GDM1 (cell line): ENCODE data around the gene HIF1A.
A peak's percentile ranks its signal among the peaks of the same experiment; 100 is the strongest.
"Not testable (repeated sequence)": the region's sequence is repeated elsewhere in the genome, so short reads cannot be mapped to it uniquely, and the experiment has no call there.

Experiments
- DNase-seq: peaks from one replicate; lab custom pipeline; 2025; lab: John Stamatoyannopoulos, UW

HIF1A gene

GRCh38 chr14:61673305-61673704 is 22.0 kb upstream of the HIF1A start:
- no peak for DNase-seq

GRCh38 chr14:61675291-61675690 is 20.0 kb upstream of the HIF1A start:
- DNase-seq: no peak

DNA sequence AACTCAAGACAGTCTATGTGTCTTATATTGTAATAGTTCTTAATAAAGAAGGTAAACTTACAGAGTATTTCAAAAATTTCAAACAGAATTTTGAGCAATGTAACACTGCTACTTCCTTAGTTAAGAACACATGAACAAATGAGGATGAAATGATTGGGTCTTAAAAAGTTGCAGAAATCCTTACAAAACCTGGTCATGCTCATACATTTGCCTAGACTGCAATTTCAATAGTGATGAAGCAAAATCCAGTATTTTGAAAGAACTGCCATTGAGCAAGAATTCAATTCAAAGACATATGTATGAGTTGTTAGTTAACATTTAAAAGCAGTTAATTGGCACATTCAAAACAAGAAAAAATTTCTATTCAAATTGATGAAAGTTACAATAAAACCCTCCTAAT is 17.8 kb upstream of the HIF1A start:
- DNase-seq: no peak

DNA sequence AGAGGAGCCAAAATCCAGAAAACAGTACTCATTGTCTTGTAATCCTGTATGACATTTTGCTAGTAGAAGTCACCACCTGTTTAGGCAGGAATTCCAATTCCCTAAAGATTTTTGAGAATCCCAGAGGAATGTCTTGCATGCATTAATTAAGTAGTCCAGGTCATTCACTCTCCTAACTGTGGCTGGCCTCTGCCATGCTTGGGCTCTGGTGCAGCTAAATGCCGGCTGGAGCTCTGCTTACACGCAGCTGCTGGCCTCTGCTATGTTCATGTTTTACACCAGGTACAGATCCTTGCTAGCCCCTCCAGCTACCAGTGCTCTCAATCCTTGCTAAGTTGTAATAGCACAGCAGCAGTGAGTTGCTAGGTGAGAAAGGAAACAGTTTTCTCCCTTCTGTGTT is 16.3 kb upstream of the HIF1A start:
- no peak for DNase-seq

GRCh38 chr14:61681413-61681812 is 13.9 kb upstream of the HIF1A start:
- DNase-seq: no peak

GRCh38 chr14:61683108-61683507 is 12.2 kb upstream of the HIF1A start:
- no peak for DNase-seq

DNA sequence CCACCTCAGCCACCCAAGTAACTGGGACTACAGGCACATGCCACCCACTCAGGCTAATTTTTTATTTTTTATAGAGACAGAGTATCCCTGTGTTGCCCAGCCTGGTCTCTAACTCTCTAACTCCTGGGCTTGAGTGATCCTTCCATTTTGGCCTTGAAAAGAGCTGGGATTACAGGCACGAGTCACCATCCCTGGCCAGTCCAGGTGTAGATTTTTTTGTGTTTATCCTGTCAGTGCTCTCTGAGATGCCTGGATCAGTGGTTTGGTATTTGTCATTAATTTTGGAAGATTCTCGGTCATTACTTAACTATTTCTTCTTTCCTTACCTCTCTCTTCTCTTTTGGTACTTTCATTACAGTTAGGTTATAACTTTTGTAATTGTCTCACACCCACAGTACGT is 5.3 kb upstream of the HIF1A start:
- no peak for DNase-seq

GRCh38 chr14:61690982-61691381 is 4.3 kb upstream of the HIF1A start:
- DNase-seq: no peak

DNA sequence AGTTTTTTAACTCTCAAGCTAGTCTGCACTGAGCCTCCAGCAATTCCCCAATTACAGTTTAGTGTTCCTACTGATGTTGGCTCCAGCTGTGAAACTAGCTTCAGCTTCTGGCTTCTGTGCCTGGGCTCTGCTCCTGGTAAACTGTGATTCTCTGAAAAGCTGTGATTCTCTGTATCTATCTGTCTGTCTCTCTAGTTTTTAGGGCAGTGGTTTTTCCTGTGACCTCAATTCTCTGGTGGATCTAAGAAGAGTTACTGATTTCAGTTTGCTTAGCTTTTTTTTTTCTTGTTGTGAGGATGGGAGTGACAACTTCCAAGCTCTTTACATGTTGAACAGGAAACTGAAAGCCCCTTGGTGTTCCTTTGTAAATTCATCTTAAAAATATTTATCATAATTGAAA is 3.8 kb upstream of the HIF1A start:
- DNase-seq: no peak

GRCh38 chr14:61694039-61694438 is 1.3 kb upstream of the HIF1A start:
- no peak for DNase-seq

GRCh38 chr14:61695695-61696527 is 598 bp downstream of the HIF1A start:
- DNase-seq: no peak

- no peak for DNase-seq
These were observed 1.5 kb downstream of the HIF1A start for GRCh38 chr14:61696753-61697318.

DNA sequence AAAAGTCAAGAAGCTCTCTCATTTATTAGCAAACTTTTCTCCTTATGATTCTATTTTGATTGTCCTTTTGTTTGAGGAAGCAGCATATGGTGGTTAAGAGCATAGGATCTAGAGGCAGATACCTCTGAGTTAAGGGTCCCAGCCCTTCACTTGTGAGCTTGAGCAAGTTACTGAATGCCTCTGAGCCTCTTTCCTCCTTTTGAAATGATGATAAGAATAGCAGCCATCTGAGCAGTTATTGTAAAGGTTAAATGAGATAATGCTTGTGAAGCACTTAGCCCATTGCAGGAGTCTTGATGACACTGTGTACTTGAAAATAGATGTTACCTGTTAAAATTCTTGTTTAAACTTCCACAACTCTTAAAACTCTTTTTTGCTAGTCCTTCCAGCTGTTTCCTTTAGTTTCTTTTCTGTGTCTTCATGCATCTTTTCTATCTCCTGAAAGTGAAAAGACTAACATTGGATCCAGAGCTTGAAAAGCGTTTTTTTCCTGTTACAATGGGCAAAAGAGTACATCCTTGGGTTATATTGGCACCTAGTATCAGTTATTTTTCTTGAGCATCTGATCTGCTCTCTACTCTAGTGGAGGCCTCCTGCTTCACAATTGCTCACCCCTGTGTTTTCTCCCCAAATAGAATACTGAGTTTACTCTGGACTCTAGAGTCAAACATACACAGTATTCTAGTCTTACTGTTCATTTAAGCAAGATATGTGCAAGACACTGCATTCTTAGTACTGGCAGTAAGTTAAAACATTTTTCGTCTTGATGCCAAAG is 3.1 kb downstream of the HIF1A start:
- DNase-seq: peak; percentile 4

DNA sequence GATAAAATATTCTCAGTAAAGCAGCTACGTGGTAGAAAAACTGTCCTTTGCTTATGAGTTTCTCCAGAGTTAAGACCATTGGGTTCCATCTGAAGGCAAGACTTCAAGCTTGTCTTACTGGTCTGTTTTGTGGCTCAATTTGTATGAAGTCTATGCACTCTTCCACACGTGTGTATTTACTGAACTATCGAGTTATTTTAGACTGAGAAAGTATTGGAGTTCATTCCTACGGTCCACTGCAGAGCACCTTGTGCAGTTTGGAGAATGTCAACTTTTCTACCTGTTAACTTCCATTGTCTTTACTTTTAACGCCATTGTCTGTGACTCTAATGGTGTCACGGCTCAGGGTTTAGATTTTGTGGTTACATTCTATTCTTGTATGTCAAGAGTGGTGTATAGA is 3.7 kb downstream of the HIF1A start:
- no peak for DNase-seq

- no peak for DNase-seq
These were observed 5.0 kb downstream of the HIF1A start for GRCh38 chr14:61700104-61700886.

- no peak for DNase-seq
These were observed 6.6 kb downstream of the HIF1A start for GRCh38 chr14:61701946-61702345.

DNA sequence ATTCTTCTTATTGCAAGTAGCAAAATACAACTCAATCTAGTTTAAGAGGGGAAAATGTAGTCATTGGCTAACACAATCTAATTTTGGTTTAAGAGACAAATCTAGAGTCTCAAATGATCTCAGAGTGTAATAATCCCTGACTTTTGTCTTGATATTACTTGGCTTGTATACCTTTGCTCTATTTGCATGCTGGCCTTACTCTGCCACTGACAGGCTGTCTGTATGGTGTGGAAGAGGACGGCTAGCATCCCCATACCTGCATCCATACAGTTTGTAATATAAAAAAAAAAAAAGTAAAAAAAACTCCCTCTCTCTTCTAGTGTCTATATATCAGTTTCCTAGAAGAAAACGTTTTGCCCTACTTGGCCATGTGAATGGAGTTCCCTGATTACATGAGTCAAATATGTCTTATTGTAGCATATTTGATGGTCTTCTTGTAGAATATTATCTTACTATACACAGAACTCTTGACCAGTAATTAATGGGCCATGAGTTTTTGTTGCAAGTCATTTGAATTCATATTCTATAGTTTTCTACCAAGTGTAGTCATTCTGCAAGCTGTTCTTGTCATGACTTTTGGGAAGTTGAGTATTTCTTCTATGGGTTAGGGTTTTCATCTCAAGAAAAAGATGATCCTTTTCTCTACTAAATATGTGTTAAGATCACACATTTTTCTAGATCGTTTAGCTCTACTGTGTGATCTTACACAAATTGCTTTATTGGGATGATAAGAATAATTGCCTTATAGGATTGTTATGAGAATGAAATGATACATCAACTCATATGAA is 8.2 kb downstream of the HIF1A start:
- DNase-seq: no peak

DNA sequence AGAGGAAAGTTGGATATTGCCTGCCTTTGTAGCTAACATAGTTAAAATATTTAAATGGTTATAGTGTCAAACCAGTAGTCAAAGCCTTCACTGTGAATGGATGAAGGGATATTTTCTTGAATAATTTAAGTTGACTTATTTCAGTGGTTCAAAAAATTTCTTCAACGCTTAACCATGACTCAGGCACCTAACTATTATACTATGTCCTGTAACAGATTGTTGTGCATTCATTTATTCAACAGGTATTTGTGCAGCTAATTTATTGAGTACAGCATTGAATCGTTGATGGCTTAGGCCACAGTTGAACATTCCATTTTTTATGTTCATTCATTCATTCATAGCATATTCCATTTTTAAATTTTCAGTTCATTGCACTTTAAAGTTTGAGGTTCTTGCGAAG is 9.2 kb downstream of the HIF1A start:
- DNase-seq: no peak

GRCh38 chr14:61705017-61705416 is 9.7 kb downstream of the HIF1A start:
- DNase-seq: no peak

- DNase-seq: no peak
These were observed 10.9 kb downstream of the HIF1A start for GRCh38 chr14:61706096-61706690.

DNA sequence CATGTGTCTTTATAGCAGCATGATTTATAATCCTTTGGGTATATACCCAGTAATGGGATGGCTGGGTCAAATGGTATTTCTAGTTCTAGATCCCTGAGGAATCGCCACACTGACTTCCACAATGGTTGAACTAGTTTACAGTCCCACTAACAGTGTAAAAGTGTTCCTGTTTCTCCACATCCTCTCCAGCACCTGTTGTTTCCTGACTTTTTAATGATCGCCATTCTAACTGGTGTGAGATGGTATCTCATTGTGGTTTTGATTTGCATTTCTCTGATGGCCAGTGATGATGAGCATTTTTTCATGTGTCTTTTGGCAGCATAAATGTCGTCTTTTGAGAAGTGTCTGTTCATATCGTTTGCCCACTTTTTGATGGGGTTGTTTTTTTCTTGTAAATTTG is 12.5 kb downstream of the HIF1A start:
- not testable (repeated sequence) for DNase-seq
